ENCODE measurements around the gene ETF1.

- TF ChIP-seq EZH2 (IDR thresholded peaks at IDR 0.05; ENCODE audit: borderline replicate concordance, insufficient read depth, low read depth, low read length, poor library complexity, severe bottlenecking) (no peak), CTCF (IDR thresholded peaks at IDR 0.05) (no peak)
These were observed 37.0 kb upstream of the ETF1 start for GRCh38 chr5:138580001-138580400.

Measured in B cell (primary cell).